ENCODE results near the gene OR2V2.
"Not testable (repeated sequence)": the region's sequence is repeated elsewhere in the genome, so short reads cannot be mapped to it uniquely, and the experiment has no call there.

DNA sequence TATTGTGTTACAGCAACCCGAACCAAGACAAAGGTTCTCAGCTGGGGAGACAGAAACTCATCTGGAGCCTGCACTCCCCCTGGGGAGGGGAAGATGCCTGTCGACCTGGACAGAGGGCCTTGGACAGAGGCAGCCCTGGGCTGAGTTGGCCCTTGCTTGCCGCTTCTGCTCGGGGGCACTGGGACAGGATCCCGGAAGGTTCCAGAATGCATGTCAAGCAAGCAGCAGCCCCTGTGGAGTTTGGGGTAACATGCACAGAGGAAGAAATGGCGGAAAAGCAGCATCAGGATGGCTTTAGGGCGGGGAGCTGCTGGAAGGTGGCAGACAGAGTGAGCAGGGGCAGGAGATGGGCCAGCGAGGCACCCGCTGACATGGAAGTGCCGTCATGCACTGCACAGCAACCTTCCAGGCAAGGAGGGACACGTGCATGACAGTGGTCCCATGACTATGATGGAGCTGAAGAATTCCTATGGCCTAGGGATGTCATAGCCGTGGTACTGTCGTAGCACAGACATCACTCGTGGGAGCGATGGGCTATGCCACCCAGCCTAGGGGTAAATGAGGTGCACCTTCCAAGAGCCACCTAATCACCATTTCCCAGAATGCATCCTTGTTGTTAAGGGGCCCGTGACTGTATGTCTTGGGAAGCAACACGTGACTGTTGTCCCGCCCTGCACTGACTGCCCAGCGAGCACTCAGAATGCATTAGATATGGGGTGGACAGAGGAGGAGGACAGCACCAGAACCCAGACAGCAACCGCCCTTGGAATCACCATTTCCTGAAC, 42.6 kb upstream of the OR2V2 start:
- TF ChIP-seq, protein P1, sequence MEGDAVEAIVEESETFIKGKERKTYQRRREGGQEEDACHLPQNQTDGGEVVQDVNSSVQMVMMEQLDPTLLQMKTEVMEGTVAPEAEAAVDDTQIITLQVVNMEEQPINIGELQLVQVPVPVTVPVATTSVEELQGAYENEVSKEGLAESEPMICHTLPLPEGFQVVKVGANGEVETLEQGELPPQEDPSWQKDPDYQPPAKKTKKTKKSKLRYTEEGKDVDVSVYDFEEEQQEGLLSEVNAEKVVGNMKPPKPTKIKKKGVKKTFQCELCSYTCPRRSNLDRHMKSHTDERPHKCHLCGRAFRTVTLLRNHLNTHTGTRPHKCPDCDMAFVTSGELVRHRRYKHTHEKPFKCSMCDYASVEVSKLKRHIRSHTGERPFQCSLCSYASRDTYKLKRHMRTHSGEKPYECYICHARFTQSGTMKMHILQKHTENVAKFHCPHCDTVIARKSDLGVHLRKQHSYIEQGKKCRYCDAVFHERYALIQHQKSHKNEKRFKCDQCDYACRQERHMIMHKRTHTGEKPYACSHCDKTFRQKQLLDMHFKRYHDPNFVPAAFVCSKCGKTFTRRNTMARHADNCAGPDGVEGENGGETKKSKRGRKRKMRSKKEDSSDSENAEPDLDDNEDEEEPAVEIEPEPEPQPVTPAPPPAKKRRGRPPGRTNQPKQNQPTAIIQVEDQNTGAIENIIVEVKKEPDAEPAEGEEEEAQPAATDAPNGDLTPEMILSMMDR (IDR thresholded peaks at IDR 0.05): not testable (repeated sequence)
- TF ChIP-seq POLR2A (IDR thresholded peaks at IDR 0.05): not testable (repeated sequence)
